Measurements from ENCODE around the gene HOMER2. TPM values are rescaled to one million over a fixed set of nuclear protein-coding genes. Genes with fewer than 3 reads are reported as not detected.

Gene HOMER2
- total RNA-seq, 1 donor from 2014 or later = 75.3 TPM

- no peaks in the 10 kb centered on the region for H3K36me3 ChIP-seq (ENCODE audit: control insufficient read depth, insufficient read depth, low read length)
- H3K27me3 ChIP-seq (ENCODE audit: control insufficient read depth, insufficient read depth, low read length) = no peaks in the 10 kb centered on the region
- no peak for FAIRE-seq
- TF ChIP-seq, protein P1, sequence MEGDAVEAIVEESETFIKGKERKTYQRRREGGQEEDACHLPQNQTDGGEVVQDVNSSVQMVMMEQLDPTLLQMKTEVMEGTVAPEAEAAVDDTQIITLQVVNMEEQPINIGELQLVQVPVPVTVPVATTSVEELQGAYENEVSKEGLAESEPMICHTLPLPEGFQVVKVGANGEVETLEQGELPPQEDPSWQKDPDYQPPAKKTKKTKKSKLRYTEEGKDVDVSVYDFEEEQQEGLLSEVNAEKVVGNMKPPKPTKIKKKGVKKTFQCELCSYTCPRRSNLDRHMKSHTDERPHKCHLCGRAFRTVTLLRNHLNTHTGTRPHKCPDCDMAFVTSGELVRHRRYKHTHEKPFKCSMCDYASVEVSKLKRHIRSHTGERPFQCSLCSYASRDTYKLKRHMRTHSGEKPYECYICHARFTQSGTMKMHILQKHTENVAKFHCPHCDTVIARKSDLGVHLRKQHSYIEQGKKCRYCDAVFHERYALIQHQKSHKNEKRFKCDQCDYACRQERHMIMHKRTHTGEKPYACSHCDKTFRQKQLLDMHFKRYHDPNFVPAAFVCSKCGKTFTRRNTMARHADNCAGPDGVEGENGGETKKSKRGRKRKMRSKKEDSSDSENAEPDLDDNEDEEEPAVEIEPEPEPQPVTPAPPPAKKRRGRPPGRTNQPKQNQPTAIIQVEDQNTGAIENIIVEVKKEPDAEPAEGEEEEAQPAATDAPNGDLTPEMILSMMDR (IDR thresholded peaks at IDR 0.05; ENCODE audit: insufficient read depth, low read length, severe bottlenecking) = no peak
- H3K4me3 ChIP-seq (ENCODE audit: low read depth, low read length) = no peak overlapping the region
- no peak for DNase-seq (ENCODE audit: low read depth)
Observed at GRCh38 chr15:82970078-82970686, 17.7 kb upstream of the HOMER2 start.

- DNase-seq (ENCODE audit: low read depth) (no peak), FAIRE-seq (no peak)
- Histone ChIP-seq H3K4me3 (ENCODE audit: low read depth, low read length) (no peak overlapping the region), H3K27me3 (ENCODE audit: control insufficient read depth, insufficient read depth, low read length) (no peaks in the 10 kb centered on the region), H3K36me3 (ENCODE audit: control insufficient read depth, insufficient read depth, low read length) (no peaks in the 10 kb centered on the region)
- TF ChIP-seq, protein P1 (IDR thresholded peaks at IDR 0.05; ENCODE audit: insufficient read depth, low read length, severe bottlenecking) = no peak
Observed at GRCh38 chr15:82969353-82969752, 16.8 kb upstream of the HOMER2 start.

GRCh38 chr15:82968066-82968465, 15.5 kb upstream of the HOMER2 start:
- TF ChIP-seq, protein P1 (IDR thresholded peaks at IDR 0.05; ENCODE audit: insufficient read depth, low read length, severe bottlenecking) = no peak
- no peaks in the 10 kb centered on the region for H3K27me3 ChIP-seq (ENCODE audit: control insufficient read depth, insufficient read depth, low read length)
- FAIRE-seq (no peak), DNase-seq (ENCODE audit: low read depth) (no peak)
- no peak overlapping the region for H3K4me3 ChIP-seq (ENCODE audit: low read depth, low read length)
- H3K36me3 ChIP-seq (ENCODE audit: control insufficient read depth, insufficient read depth, low read length) = no peaks in the 10 kb centered on the region

DNA sequence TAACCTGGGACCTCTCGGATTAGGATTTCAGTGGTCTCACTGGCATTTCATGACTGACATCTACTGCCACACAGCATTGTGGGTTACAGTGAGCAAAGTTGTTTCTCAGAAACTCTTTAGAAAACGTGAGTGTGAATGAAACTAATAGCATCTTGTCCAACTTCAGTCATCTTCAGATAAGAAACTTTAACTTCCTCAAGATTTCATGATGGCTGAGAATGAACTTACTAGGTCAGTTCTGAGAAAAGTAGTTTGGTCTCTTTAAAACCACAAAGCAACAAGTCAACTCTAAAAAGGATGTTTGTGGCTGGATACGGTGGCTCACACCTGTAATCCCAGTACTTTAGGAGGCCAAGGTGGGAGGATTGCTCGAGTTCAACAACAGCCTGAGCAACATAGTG, 14.2 kb upstream of the HOMER2 start:
- FAIRE-seq = no peak
- Histone ChIP-seq H3K4me3 (ENCODE audit: low read depth, low read length) (no peak overlapping the region), H3K36me3 (ENCODE audit: control insufficient read depth, insufficient read depth, low read length) (no peaks in the 10 kb centered on the region), H3K27me3 (ENCODE audit: control insufficient read depth, insufficient read depth, low read length) (no peaks in the 10 kb centered on the region)
- TF ChIP-seq, protein P1 (IDR thresholded peaks at IDR 0.05; ENCODE audit: insufficient read depth, low read length, severe bottlenecking) = no peak
- no peak for DNase-seq (ENCODE audit: low read depth)

DNA sequence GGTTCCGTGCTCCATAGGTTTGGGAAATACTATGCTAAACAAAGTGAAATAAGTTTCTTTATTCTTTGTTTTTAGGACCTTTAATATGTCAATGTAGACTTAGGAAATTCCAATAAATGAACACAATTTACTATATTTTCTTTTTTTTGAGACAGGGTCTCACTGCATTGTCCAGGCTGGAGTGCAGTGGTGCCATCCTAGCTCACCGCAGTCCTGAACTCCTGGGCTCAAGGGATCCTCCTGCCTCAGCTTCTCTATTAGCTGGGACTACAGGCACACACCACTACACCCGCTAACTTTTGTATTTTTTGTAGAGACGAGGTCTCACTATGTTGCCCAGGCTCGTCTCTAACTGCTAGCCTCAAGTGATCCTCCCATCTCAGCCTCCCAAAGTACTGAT, 12.4 kb upstream of the HOMER2 start:
- no peak for DNase-seq (ENCODE audit: low read depth)
- no peaks in the 10 kb centered on the region for H3K27me3 ChIP-seq (ENCODE audit: control insufficient read depth, insufficient read depth, low read length)
- no peaks in the 10 kb centered on the region for H3K36me3 ChIP-seq (ENCODE audit: control insufficient read depth, insufficient read depth, low read length)
- TF ChIP-seq, protein P1 (IDR thresholded peaks at IDR 0.05; ENCODE audit: insufficient read depth, low read length, severe bottlenecking) = no peak
- FAIRE-seq = no peak
- no peak overlapping the region for H3K4me3 ChIP-seq (ENCODE audit: low read depth, low read length)
